KMS-11 (cell line): ENCODE measurements around the gene EDAR.

Source experiments
- H2AFZ ChIP-seq: fragments of 200-600 bp; sonication (generic); 2 replicates; pipeline ENCODE4 v1.6.1; 2016; ENCODE audit warnings: antibody characterized with exemption, mixed run types, low read depth
- H3K27ac ChIP-seq: fragments of 200-600 bp; sonication (generic); 2 replicates; pipeline ENCODE4 v1.6.1; 2016; ENCODE audit warnings: mild to moderate bottlenecking, mixed run types
- H3K27me3 ChIP-seq: fragments of 200-600 bp; sonication (generic); 2 replicates; pipeline ENCODE4 v1.6.1; 2017; ENCODE audit warnings: mild to moderate bottlenecking, low read depth, mixed run types, moderate library complexity; ENCODE audit not compliant: insufficient read depth
- H3K36me3 ChIP-seq: fragments of 200-600 bp; sonication (generic); 2 replicates; pipeline ENCODE4 v1.6.1; 2017; ENCODE audit warnings: mild to moderate bottlenecking, mixed run types; ENCODE audit not compliant: insufficient read depth
- H3K4me1 ChIP-seq: fragments of 200-600 bp; sonication (generic); 2 replicates; pipeline ENCODE4 v1.6.1; 2016; ENCODE audit warnings: mild to moderate bottlenecking, low read depth, mixed run types; ENCODE audit not compliant: poor library complexity, severe bottlenecking
- H3K4me2 ChIP-seq: fragments of 200-600 bp; sonication (generic); 2 replicates; pipeline ENCODE4 v1.7.0; 2016; ENCODE audit warnings: mild to moderate bottlenecking, mixed run types
- H3K4me3 ChIP-seq: fragments of 200-600 bp; sonication (generic); IDR thresholded peaks from 2 replicates; pipeline ENCODE4 v1.6.1; 2017; ENCODE audit warnings: low read depth, low read length, mixed read lengths; ENCODE audit not compliant: insufficient read depth
- H3K79me2 ChIP-seq: fragments of 200-600 bp; sonication (generic); 2 replicates; pipeline ENCODE4 v1.6.1; 2016; ENCODE audit warnings: low read depth, mixed run types; ENCODE audit not compliant: insufficient read depth
- H3K9ac ChIP-seq: fragments of 200-600 bp; sonication (generic); 2 replicates; pipeline ENCODE4 v1.6.1; 2016; ENCODE audit warnings: mild to moderate bottlenecking, mixed run types
- H4K20me1 ChIP-seq: fragments of 200-600 bp; sonication (generic); 2 replicates; pipeline ENCODE4 v1.6.1; 2016; ENCODE audit warnings: mild to moderate bottlenecking, mixed run types; ENCODE audit not compliant: insufficient read depth
- CTCF ChIP-seq: fragments of 200-600 bp; sonication (generic); conservative IDR thresholded peaks from 2 replicates; pipeline ENCODE4 v1.6.1; 2017; ENCODE audit warnings: low read depth, mild to moderate bottlenecking, antibody characterized with exemption, low read length, moderate library complexity, mixed read lengths

The EDAR gene

GRCh38 chr2:108940156-108940555 is 48.9 kb downstream of the EDAR start:
- no peak overlapping the region for H3K4me3 ChIP-seq
- H3K36me3 ChIP-seq = no peaks in the 10 kb centered on the region
- no peak overlapping the region for H3K9ac ChIP-seq
- no peak overlapping the region for H3K4me2 ChIP-seq
- H3K4me1 ChIP-seq = no peaks in the 10 kb centered on the region
- H2AFZ ChIP-seq = no peak overlapping the region
- TF ChIP-seq CTCF = no peak
- no peaks in the 10 kb centered on the region for H4K20me1 ChIP-seq
- no peaks in the 10 kb centered on the region for H3K27me3 ChIP-seq
- H3K79me2 ChIP-seq = no peaks in the 10 kb centered on the region
- no peak overlapping the region for H3K27ac ChIP-seq

- Histone ChIP-seq H3K4me1 (no peaks in the 10 kb centered on the region), H3K9ac (no peak overlapping the region), H2AFZ (no peak overlapping the region), H3K27me3 (no peaks in the 10 kb centered on the region), H3K27ac (no peak overlapping the region), H3K79me2 (no peaks in the 10 kb centered on the region), H4K20me1 (no peaks in the 10 kb centered on the region), H3K4me2 (no peak overlapping the region), H3K36me3 (no peaks in the 10 kb centered on the region), H3K4me3 (no peak overlapping the region)
- TF ChIP-seq CTCF = no peak
Observed at GRCh38 chr2:108938077-108938710, 50.8 kb downstream of the EDAR start.

GRCh38 chr2:108937367-108938017 is 51.5 kb downstream of the EDAR start:
- no peak for TF ChIP-seq CTCF
- Histone ChIP-seq H3K9ac (no peak overlapping the region), H3K4me3 (no peak overlapping the region), H4K20me1 (no peaks in the 10 kb centered on the region), H3K27me3 (no peaks in the 10 kb centered on the region), H3K79me2 (no peaks in the 10 kb centered on the region), H2AFZ (no peak overlapping the region), H3K27ac (no peak overlapping the region), H3K36me3 (no peaks in the 10 kb centered on the region), H3K4me1 (no peaks in the 10 kb centered on the region), H3K4me2 (no peak overlapping the region)

GRCh38 chr2:108936866-108937265 is 52.2 kb downstream of the EDAR start:
- no peaks in the 10 kb centered on the region for H3K27me3 ChIP-seq
- H2AFZ ChIP-seq = no peak overlapping the region

More at GRCh38 chr2:108936866-108937265, 52.2 kb downstream of the EDAR start:
- Histone ChIP-seq H3K4me2 (no peak overlapping the region), H3K9ac (no peak overlapping the region), H3K27ac (no peak overlapping the region), H3K36me3 (no peaks in the 10 kb centered on the region), H3K79me2 (no peaks in the 10 kb centered on the region), H3K4me3 (no peak overlapping the region), H3K4me1 (no peaks in the 10 kb centered on the region), H4K20me1 (no peaks in the 10 kb centered on the region)
- no peak for TF ChIP-seq CTCF
